Subcutaneous abdominal adipose tissue (tissue), 5 donors: ENCODE measurements around the gene CDKAL1.
"Not testable (repeated sequence)": the region's sequence is repeated elsewhere in the genome, so short reads cannot be mapped to it uniquely, and the experiment has no call there.

ENCODE experiments used
- H3K27ac ChIP-seq: one replicate; pipeline ENCODE4 v1.7.0; 2013; ENCODE audit warnings: low read depth, mild to moderate bottlenecking, inconsistent platforms, low read length, moderate library complexity
- H3K27me3 ChIP-seq, 5 donors: one replicate each; pipeline ENCODE4 v1.7.0; 2013; ENCODE audit warnings: low read length in 5 of 5, inconsistent platforms in 1 of 5; ENCODE audit not compliant: control insufficient read depth in 5 of 5, insufficient read depth in 4 of 5
- H3K36me3 ChIP-seq, 5 donors: one replicate each; pipeline ENCODE4 v1.7.0; 2013; ENCODE audit warnings: low read length in 5 of 5; ENCODE audit not compliant: control insufficient read depth in 5 of 5, insufficient read depth in 5 of 5
- H3K4me1 ChIP-seq, 5 donors: one replicate each; pipeline ENCODE4 v1.7.0; 2013; ENCODE audit warnings: low read length in 5 of 5, mild to moderate bottlenecking in 3 of 5, moderate library complexity in 1 of 5; ENCODE audit not compliant: control insufficient read depth in 5 of 5, insufficient read depth in 5 of 5
- H3K4me3 ChIP-seq, 5 donors: one replicate each; pipeline ENCODE4 v1.7.0; 2013; ENCODE audit warnings: low read length in 5 of 5, low read depth in 1 of 5
- H3K9ac ChIP-seq, 5 donors: one replicate each; pipeline ENCODE4 v1.7.0; 2013; ENCODE audit warnings: low read length in 5 of 5, mild to moderate bottlenecking in 4 of 5, moderate library complexity in 3 of 5
- H3K9me3 ChIP-seq, 5 donors: one replicate each; pipeline ENCODE4 v1.7.0; 2013; ENCODE audit warnings: low read length in 5 of 5; ENCODE audit not compliant: control insufficient read depth in 5 of 5
- donor health status: healthy.
- donor health status: healthy.
- donor health status: healthy.
- donor health status: healthy.
- donor health status: healthy.

Gene CDKAL1

GRCh38 chr6:20644667-20645370 is 110.6 kb downstream of the CDKAL1 start:
- H3K4me1 ChIP-seq: no peaks in the 10 kb centered on the region
- H3K27ac ChIP-seq: no peak overlapping the region
- H3K9ac ChIP-seq: no peak overlapping the region
- H3K9me3 ChIP-seq: no peaks in the 10 kb centered on the region
- peaks cover 0 to 2% (median 0%) of the 10 kb centered on the region in 5 donors for H3K36me3 ChIP-seq
- no peaks in the 10 kb centered on the region for H3K27me3 ChIP-seq
- H3K4me3 ChIP-seq: no peak overlapping the region

- not testable (repeated sequence) for H3K36me3 ChIP-seq, H3K27ac ChIP-seq, H3K27me3 ChIP-seq, H3K9me3 ChIP-seq, H3K4me1 ChIP-seq, H3K4me3 ChIP-seq, H3K9ac ChIP-seq
These were observed 111.3 kb downstream of the CDKAL1 start for GRCh38 chr6:20645572-20645971.

DNA sequence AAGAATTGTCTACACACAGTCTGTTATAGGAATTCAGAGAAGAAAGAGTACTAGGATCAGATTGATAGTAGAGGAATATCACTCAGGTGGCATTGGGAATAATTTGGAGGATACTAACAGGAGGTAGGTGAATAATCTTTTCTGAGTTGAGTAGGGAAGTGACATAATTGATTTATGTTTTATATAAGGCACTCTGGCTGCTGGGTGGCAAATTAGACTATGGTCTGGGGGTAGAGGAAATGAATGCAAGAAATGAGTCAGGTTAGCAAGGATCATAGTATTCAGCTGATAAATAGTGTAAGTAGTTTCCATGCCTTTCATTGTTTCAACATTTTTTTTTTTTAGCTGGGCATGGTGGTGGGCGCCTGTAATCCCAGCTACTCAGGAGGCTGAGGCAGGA is 113.3 kb downstream of the CDKAL1 start:
- Histone ChIP-seq H3K9me3 (no peaks in the 10 kb centered on the region), H3K27me3 (no peaks in the 10 kb centered on the region), H3K4me3 (no peak overlapping the region), H3K36me3 (peaks cover 0 to 6% (median 0%) of the 10 kb centered on the region in 5 donors), H3K9ac (no peak overlapping the region), H3K4me1 (no peaks in the 10 kb centered on the region), H3K27ac (no peak overlapping the region)

GRCh38 chr6:20649696-20650470 is 115.6 kb downstream of the CDKAL1 start:
- not testable (repeated sequence) for H3K9me3 ChIP-seq, H3K36me3 ChIP-seq, H3K4me3 ChIP-seq, H3K9ac ChIP-seq, H3K4me1 ChIP-seq, H3K27ac ChIP-seq, H3K27me3 ChIP-seq

DNA sequence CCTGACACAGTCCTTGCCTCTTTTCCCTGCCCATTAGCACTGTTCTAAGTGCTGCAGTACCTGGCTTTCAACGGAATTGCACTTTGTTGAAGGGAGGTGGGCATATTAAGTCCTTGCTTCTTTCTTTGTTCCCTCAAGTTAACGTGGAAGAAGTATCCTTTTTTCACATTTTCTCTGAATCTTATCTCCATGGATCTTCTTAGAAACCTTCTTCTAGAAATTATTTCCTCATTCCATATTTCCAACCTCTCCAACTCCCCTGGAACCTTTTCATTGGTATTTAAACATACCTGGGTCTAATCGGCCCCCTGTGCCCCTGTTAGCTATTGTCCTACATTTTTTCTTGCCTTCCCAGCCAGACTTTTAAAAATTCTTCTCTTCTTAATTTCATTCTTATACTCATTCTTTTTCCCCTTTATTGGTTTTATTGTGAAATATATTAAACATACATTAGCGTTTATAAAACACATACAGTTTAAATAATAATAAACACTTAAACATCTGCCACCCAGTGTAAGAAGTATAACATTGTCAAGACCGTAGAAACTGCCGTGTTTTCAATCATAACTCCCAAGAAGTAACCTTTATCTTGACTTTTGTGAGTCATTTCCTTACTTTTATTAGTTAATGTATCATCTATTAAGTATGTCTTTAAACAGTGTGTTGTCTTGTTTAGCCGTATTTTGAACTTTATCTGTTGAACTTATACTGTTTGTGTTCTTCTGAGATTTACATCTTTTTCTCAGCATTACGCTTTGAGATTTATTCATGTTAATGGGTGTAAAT is 118.2 kb downstream of the CDKAL1 start:
- Histone ChIP-seq H3K9ac (no peak overlapping the region), H3K4me3 (no peak overlapping the region), H3K4me1 (peaks cover 0 to 2% (median 0%) of the 10 kb centered on the region in 5 donors), H3K9me3 (no peaks in the 10 kb centered on the region), H3K36me3 (peaks cover 0 to 6% (median 0%) of the 10 kb centered on the region in 5 donors), H3K27ac (no peak overlapping the region), H3K27me3 (no peaks in the 10 kb centered on the region)

- H3K36me3 ChIP-seq: peaks cover 0 to 6% (median 0%) of the 10 kb centered on the region in 5 donors
- H3K4me1 ChIP-seq: peaks cover 0 to 2% (median 0%) of the 10 kb centered on the region in 5 donors
- H3K4me3 ChIP-seq: no peak overlapping the region
- H3K27me3 ChIP-seq: no peaks in the 10 kb centered on the region
- no peak overlapping the region for H3K27ac ChIP-seq
- H3K9me3 ChIP-seq: no peaks in the 10 kb centered on the region
- H3K9ac ChIP-seq: no peak overlapping the region
These were observed 118.8 kb downstream of the CDKAL1 start for GRCh38 chr6:20653085-20653479.

- Histone ChIP-seq H3K27ac (no peak overlapping the region), H3K4me1 (peaks cover 0 to 2% (median 0%) of the 10 kb centered on the region in 5 donors), H3K36me3 (peaks cover 0 to 3% (median 0%) of the 10 kb centered on the region in 5 donors)
These were observed 121.1 kb downstream of the CDKAL1 start for GRCh38 chr6:20655317-20655716.

DNA sequence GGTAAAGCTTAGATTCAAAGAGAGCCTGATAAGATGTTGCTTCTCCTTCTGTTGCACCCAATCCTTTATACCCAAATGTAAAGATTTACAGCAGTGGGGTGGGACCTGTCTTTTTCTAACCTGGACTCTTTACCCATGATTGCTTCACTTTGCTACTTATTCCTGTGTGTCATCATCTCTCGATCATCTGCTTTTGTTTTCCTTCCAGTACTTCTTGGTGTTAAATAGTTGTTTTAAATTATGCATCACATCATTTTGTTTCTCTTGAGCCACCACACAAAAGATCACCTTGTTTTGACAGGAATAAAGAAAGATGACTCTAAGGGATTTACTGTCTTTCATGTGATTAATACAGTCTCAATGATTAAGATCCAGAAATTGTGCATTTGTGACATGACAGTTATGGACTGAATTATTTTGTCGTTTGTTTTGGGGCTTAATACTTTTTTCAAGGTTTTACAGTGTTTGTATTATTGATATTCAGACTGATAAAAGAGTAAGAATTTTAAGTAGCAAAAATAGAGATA is 123.1 kb downstream of the CDKAL1 start:
- Histone ChIP-seq H3K27ac (no peak overlapping the region), H3K9me3 (no peaks in the 10 kb centered on the region), H3K27me3 (no peaks in the 10 kb centered on the region), H3K9ac (no peak overlapping the region), H3K4me3 (no peak overlapping the region), H3K36me3 (peaks cover 0 to 3% (median 0%) of the 10 kb centered on the region in 5 donors), H3K4me1 (peaks cover 0 to 9% (median 0%) of the 10 kb centered on the region in 5 donors)

More at GRCh38 chr6:20655317-20655716, 121.1 kb downstream of the CDKAL1 start:
- Histone ChIP-seq H3K9ac (no peak overlapping the region), H3K27me3 (no peaks in the 10 kb centered on the region), H3K9me3 (no peaks in the 10 kb centered on the region), H3K4me3 (no peak overlapping the region)

GRCh38 chr6:20658053-20658452 is 123.8 kb downstream of the CDKAL1 start:
- Histone ChIP-seq H3K4me1 (peaks cover 0 to 9% (median 0%) of the 10 kb centered on the region in 5 donors), H3K27ac (no peak overlapping the region), H3K36me3 (peaks cover 0 to 3% (median 0%) of the 10 kb centered on the region in 5 donors), H3K4me3 (no peak overlapping the region), H3K9ac (no peak overlapping the region), H3K9me3 (no peaks in the 10 kb centered on the region), H3K27me3 (no peaks in the 10 kb centered on the region)
